Nephron (organoid): ENCODE data around the gene KIAA1549.

Source experiments
- H3K27ac Mint-ChIP-seq, 3 experiments: 2 replicates each; pipeline ENCODE4 v1.8.0; 2020; ENCODE audit warnings: mixed read lengths in 3 of 3, mild to moderate bottlenecking in 2 of 3, moderate library complexity in 1 of 3
- H3K27me3 Mint-ChIP-seq: 2 replicates; pipeline ENCODE4 v1.8.0; 2021; ENCODE audit warnings: low read depth, mild to moderate bottlenecking, moderate library complexity, mixed read lengths
- H3K36me3 Mint-ChIP-seq: 2 replicates; pipeline ENCODE4 v1.8.0; 2020; ENCODE audit warnings: low read depth, mixed read lengths
- H3K4me1 Mint-ChIP-seq: 2 replicates; pipeline ENCODE4 v1.8.0; 2020; ENCODE audit warnings: mixed read lengths
- H3K4me3 Mint-ChIP-seq, 3 experiments: 2 replicates each; pipeline ENCODE4 v1.8.0; 2020; ENCODE audit warnings: mild to moderate bottlenecking in 3 of 3, mixed read lengths in 3 of 3, moderate library complexity in 2 of 3
- H3K9me3 Mint-ChIP-seq: 2 replicates; pipeline ENCODE4 v1.8.0; 2020; ENCODE audit warnings: mixed read lengths
- CTCF ChIP-seq, 3 experiments: fragments of 200-600 bp; sonication (generic); IDR thresholded peaks; one replicate each; pipeline ENCODE4 v1.5.0; 2021; ENCODE audit warnings: antibody characterized with exemption in 3 of 3; ENCODE audit not compliant: unreplicated experiment in 3 of 3

The KIAA1549 gene

GRCh38 chr7:138868711-138869110 lies 112.5 kb downstream of the KIAA1549 start:
- H3K9me3 Mint-ChIP-seq: no peaks in the 10 kb centered on the region
- no peak for TF ChIP-seq CTCF (IDR thresholded peaks at IDR 0.05; ENCODE audit: unreplicated experiment in 3 of 3)
- H3K36me3 Mint-ChIP-seq: peaks cover 70% of the 10 kb centered on the region
- no peaks in the 10 kb centered on the region for H3K27me3 Mint-ChIP-seq
- H3K4me1 Mint-ChIP-seq: no peaks in the 10 kb centered on the region
- H3K27ac Mint-ChIP-seq: no peak overlapping the region
- no peak overlapping the region for H3K4me3 Mint-ChIP-seq

- H3K27me3 Mint-ChIP-seq: no peaks in the 10 kb centered on the region
- no peak overlapping the region for H3K27ac Mint-ChIP-seq
- no peaks in the 10 kb centered on the region for H3K4me1 Mint-ChIP-seq
- no peak overlapping the region for H3K4me3 Mint-ChIP-seq
- peaks cover 74% of the 10 kb centered on the region for H3K36me3 Mint-ChIP-seq
- no peaks in the 10 kb centered on the region for H3K9me3 Mint-ChIP-seq
- TF ChIP-seq CTCF (IDR thresholded peaks at IDR 0.05; ENCODE audit: unreplicated experiment in 3 of 3): no peak
Observed at GRCh38 chr7:138867744-138868143, 113.4 kb downstream of the KIAA1549 start.

- no peak for TF ChIP-seq CTCF (IDR thresholded peaks at IDR 0.05; ENCODE audit: unreplicated experiment in 3 of 3)
- H3K9me3 Mint-ChIP-seq: no peaks in the 10 kb centered on the region
- no peak overlapping the region for H3K27ac Mint-ChIP-seq
- no peaks in the 10 kb centered on the region for H3K27me3 Mint-ChIP-seq
- no peak overlapping the region for H3K4me3 Mint-ChIP-seq
- H3K36me3 Mint-ChIP-seq: peaks cover 72% of the 10 kb centered on the region
- no peaks in the 10 kb centered on the region for H3K4me1 Mint-ChIP-seq
Observed at GRCh38 chr7:138866353-138866752, 114.8 kb downstream of the KIAA1549 start.

GRCh38 chr7:138865843-138866242 lies 115.3 kb downstream of the KIAA1549 start:
- H3K4me1 Mint-ChIP-seq: no peaks in the 10 kb centered on the region
- no peak for TF ChIP-seq CTCF (IDR thresholded peaks at IDR 0.05; ENCODE audit: unreplicated experiment in 3 of 3)
- no peak overlapping the region for H3K4me3 Mint-ChIP-seq
- no peaks in the 10 kb centered on the region for H3K9me3 Mint-ChIP-seq
- no peak overlapping the region for H3K27ac Mint-ChIP-seq
- H3K27me3 Mint-ChIP-seq: no peaks in the 10 kb centered on the region
- H3K36me3 Mint-ChIP-seq: peaks cover 72% of the 10 kb centered on the region

GRCh38 chr7:138864667-138865066 lies 116.5 kb downstream of the KIAA1549 start:
- TF ChIP-seq CTCF (IDR thresholded peaks at IDR 0.05; ENCODE audit: unreplicated experiment in 3 of 3): no peak
- Mint-ChIP-seq H3K36me3 (peaks cover 72% of the 10 kb centered on the region), H3K4me1 (no peaks in the 10 kb centered on the region), H3K27ac (no peak overlapping the region), H3K27me3 (no peaks in the 10 kb centered on the region), H3K4me3 (no peak overlapping the region), H3K9me3 (no peaks in the 10 kb centered on the region)

GRCh38 chr7:138863931-138864330 lies 117.3 kb downstream of the KIAA1549 start:
- Mint-ChIP-seq H3K36me3 (peaks cover 74% of the 10 kb centered on the region), H3K9me3 (peaks cover 4% of the 10 kb centered on the region), H3K4me3 (no peak overlapping the region), H3K27ac (no peak overlapping the region), H3K27me3 (no peaks in the 10 kb centered on the region), H3K4me1 (no peaks in the 10 kb centered on the region)
- no peak for TF ChIP-seq CTCF (IDR thresholded peaks at IDR 0.05; ENCODE audit: unreplicated experiment in 3 of 3)
